ENCODE measurements around the gene GRAMD4. TPM values are rescaled to one million over a fixed set of nuclear protein-coding genes. Genes with fewer than 3 reads are reported as not detected.

Gene GRAMD4
- total and polyA plus RNA-seq, 2 experiments from 2014 or later = 21.8 to 31.0 TPM

DNA sequence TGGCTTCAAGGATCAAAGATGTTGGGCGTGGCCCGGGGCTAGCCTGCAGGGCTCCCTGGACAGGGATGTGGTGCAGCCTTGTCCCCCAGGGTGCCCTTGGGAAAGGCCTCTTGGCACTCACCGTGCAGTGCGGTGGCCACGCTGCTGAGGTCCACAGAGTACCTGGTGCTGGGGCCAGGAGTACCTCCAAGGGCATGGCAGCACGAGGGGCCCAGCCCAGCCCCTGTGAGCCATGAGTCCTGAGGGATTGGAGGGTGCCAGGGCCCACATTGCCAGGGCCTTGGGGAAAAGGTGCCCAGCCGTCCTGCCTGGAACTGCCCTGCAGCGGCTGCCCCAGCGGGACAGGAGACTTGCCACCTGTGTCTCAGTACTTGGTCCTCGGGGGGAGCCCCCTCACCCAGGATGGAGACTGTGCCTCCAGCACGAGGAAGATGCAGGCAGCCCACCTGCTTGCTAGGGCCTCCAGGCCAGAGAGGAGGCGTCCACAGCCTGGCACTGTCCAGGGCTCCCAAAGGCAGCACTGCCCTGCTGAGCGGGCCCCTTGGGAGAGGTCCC, 44.2 kb downstream of the GRAMD4 start:
- Histone ChIP-seq H2AFZ (no peak overlapping the region), H3K27me3 (no peaks in the 10 kb centered on the region), H3K4me3 (no peak overlapping the region), H3K9me3 (ENCODE audit: low read depth) (no peaks in the 10 kb centered on the region), H3K79me2 (no peaks in the 10 kb centered on the region), H3K4me1 (ENCODE audit: insufficient read depth) (peaks cover 13% of the 10 kb centered on the region), H4K20me1 (ENCODE audit: insufficient read depth, poor library complexity, severe bottlenecking) (no peaks in the 10 kb centered on the region), H3K27ac (no peak overlapping the region), H3K36me3 (replicated peaks; ENCODE audit: insufficient read depth, low read depth) (no peaks in the 10 kb centered on the region), H3K9me2 (replicated peaks; ENCODE audit: insufficient read depth) (no peaks in the 10 kb centered on the region), H3K4me2 (no peak overlapping the region)
- DNase-seq (ENCODE audit: low spot score) = no peak
- WGBS (ENCODE audit: low lambda C conversion rate, missing lambda C conversion rate) = 91% methylated on average over 13 of the region's 13 CpGs
- TF ChIP-seq EZH2phosphoT487 (IDR thresholded peaks at IDR 0.05; ENCODE audit: low read depth, severe bottlenecking, unreplicated experiment) (no peak), EZH2 (IDR thresholded peaks at IDR 0.05; ENCODE audit: borderline replicate concordance) (no peak)
- TF ChIP-seq, protein P1, sequence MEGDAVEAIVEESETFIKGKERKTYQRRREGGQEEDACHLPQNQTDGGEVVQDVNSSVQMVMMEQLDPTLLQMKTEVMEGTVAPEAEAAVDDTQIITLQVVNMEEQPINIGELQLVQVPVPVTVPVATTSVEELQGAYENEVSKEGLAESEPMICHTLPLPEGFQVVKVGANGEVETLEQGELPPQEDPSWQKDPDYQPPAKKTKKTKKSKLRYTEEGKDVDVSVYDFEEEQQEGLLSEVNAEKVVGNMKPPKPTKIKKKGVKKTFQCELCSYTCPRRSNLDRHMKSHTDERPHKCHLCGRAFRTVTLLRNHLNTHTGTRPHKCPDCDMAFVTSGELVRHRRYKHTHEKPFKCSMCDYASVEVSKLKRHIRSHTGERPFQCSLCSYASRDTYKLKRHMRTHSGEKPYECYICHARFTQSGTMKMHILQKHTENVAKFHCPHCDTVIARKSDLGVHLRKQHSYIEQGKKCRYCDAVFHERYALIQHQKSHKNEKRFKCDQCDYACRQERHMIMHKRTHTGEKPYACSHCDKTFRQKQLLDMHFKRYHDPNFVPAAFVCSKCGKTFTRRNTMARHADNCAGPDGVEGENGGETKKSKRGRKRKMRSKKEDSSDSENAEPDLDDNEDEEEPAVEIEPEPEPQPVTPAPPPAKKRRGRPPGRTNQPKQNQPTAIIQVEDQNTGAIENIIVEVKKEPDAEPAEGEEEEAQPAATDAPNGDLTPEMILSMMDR (IDR thresholded peaks at IDR 0.05; ENCODE audit: poor library complexity) = no peak

DNA sequence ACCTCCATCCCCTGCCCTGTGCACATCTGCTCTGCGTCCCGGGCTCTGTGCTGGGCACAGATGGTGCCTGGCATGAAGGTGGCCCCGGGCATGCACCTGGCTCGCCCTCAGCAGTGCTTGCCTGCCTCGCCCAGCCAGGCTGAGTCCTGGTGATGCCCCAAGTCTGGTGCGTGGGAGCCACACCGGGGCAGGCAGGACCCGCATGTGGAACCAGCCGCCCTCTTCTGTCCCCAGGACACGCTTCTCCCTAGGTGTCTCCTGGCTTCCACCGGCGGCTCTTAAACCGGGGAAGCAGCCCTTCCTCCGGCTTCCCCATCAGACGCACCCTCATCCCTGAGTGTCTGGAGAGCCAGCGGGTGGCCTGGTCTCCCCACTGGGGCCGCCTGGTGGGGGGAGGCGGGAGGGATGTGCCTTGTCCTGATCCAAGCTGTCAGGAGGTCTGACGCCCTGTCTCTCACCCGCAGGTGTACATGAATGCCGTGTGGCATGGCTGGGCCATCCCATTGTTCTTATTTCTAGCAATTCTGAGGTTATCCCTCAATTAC, 45.0 kb downstream of the GRAMD4 start:
- no peaks in the 10 kb centered on the region for H3K27me3 ChIP-seq
- no peaks in the 10 kb centered on the region for H3K36me3 ChIP-seq (replicated peaks; ENCODE audit: insufficient read depth, low read depth)
- WGBS (ENCODE audit: low lambda C conversion rate, missing lambda C conversion rate) = 95% methylated on average over 17 of the region's 21 CpGs
- no peak overlapping the region for H3K4me3 ChIP-seq
- no peaks in the 10 kb centered on the region for H3K9me2 ChIP-seq (replicated peaks; ENCODE audit: insufficient read depth)
- H2AFZ ChIP-seq = no peak overlapping the region
- no peak for DNase-seq (ENCODE audit: low spot score)
- no peaks in the 10 kb centered on the region for H3K9me3 ChIP-seq (ENCODE audit: low read depth)
- H3K79me2 ChIP-seq = no peaks in the 10 kb centered on the region
- no peak overlapping the region for H3K27ac ChIP-seq
- TF ChIP-seq EZH2 (IDR thresholded peaks at IDR 0.05; ENCODE audit: borderline replicate concordance) = no peak
- TF ChIP-seq, protein P1 (IDR thresholded peaks at IDR 0.05; ENCODE audit: poor library complexity) = no peak
- TF ChIP-seq EZH2phosphoT487 (IDR thresholded peaks at IDR 0.05; ENCODE audit: low read depth, severe bottlenecking, unreplicated experiment) = no peak
- H4K20me1 ChIP-seq (ENCODE audit: insufficient read depth, poor library complexity, severe bottlenecking) = no peaks in the 10 kb centered on the region
- H3K4me1 ChIP-seq (ENCODE audit: insufficient read depth) = peaks cover 9% of the 10 kb centered on the region
- H3K4me2 ChIP-seq = no peak overlapping the region

DNA sequence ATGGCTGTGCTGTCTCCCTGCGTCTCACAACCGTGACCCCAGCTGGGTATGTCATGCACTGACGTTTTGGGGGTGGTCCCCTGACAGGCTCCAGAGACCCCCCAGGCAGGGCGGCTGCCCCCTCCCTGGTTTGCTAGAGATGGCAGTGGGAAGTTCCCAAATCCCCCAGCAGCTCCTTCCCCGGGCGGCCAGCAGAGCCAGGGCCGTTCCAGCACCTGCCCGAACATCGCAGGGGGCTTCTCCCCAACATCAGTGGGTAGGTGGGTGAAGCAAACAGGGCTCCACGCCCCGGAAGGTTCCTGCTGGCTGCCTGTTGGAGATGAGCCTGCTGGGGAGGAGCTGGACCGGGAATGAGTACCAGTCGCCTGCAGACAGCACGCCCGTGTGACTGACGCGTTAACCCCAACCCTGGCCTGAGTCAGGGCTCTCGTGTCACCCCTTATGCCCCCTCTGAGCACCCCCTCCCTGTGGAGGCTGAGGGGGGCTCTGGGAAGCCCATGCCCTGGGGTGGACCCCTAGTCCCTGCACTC, 45.6 kb downstream of the GRAMD4 start:
- H4K20me1 ChIP-seq (ENCODE audit: insufficient read depth, poor library complexity, severe bottlenecking) = no peaks in the 10 kb centered on the region
- no peaks in the 10 kb centered on the region for H3K27me3 ChIP-seq
- no peak overlapping the region for H3K27ac ChIP-seq
- 97% methylated on average over 18 of the region's 18 CpGs for WGBS (ENCODE audit: low lambda C conversion rate, missing lambda C conversion rate)
- peaks cover 3% of the 10 kb centered on the region for H3K4me1 ChIP-seq (ENCODE audit: insufficient read depth)
- H3K4me2 ChIP-seq = no peak overlapping the region
- H3K79me2 ChIP-seq = no peaks in the 10 kb centered on the region
- no peak overlapping the region for H2AFZ ChIP-seq
- no peaks in the 10 kb centered on the region for H3K9me3 ChIP-seq (ENCODE audit: low read depth)
- no peak for DNase-seq (ENCODE audit: low spot score)
- no peaks in the 10 kb centered on the region for H3K36me3 ChIP-seq (replicated peaks; ENCODE audit: insufficient read depth, low read depth)
- no peaks in the 10 kb centered on the region for H3K9me2 ChIP-seq (replicated peaks; ENCODE audit: insufficient read depth)
- no peak overlapping the region for H3K4me3 ChIP-seq
- TF ChIP-seq, protein P1 (IDR thresholded peaks at IDR 0.05; ENCODE audit: poor library complexity) = no peak
- TF ChIP-seq EZH2 (IDR thresholded peaks at IDR 0.05; ENCODE audit: borderline replicate concordance) = no peak
- no peak for TF ChIP-seq EZH2phosphoT487 (IDR thresholded peaks at IDR 0.05; ENCODE audit: low read depth, severe bottlenecking, unreplicated experiment)
